NCI-H1092 treated with DMSO at 0.1 percent for 48 hours (cell line): ENCODE measurements around the gene PARP12.

Experiments used
- DNase-seq: peaks from one replicate; lab custom pipeline; 2025; lab: John Stamatoyannopoulos, UW

PARP12 gene

DNA sequence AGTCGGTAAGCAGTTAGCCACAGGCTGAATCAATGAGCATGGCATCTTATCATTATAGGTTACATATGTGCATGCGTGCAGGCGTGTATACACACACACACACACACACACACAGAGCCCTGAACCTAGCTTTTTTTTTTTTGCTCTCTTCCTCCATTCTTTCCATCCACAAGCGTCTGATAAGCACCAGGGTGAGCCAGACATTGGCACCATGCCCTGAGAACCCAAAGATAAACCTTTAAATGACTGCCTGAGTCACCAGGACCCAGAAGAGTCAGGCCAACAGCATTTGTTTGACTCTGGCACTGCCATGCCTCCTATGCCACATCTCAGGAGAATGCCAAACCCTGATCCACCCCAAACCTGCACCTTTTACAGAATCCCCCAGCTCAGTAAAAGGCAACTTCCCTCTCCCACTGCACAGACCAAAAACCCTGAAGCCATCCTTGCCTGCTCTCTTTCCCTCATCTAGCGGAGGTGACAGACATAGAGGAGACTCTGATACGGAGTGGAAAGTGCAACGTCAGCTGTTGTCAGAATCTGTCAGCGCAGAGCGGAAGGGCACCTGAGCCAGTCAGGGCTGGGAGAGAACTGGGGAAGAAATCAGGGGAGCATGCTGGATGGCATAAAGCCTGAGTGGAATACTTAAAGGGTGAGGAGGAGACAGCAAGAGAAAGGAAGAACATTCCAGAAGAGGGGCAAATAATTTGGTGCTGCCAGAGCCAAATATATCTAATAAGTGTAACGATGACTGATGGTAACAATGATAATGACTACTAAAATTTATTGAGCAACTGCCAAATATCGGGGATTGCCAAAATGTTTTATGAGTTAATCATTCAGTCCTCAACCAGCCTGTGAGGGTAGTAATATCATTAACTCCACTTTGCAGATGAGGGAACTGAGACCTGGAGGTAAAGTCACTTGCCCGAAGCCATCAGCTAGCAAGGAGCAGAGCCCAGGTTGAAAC lies 3.2 kb downstream of the PARP12 start:
- peak; percentile 67 for DNase-seq

- DNase-seq = no peak
Observed at GRCh38 chr7:140058517-140058916, 4.2 kb downstream of the PARP12 start.

DNA sequence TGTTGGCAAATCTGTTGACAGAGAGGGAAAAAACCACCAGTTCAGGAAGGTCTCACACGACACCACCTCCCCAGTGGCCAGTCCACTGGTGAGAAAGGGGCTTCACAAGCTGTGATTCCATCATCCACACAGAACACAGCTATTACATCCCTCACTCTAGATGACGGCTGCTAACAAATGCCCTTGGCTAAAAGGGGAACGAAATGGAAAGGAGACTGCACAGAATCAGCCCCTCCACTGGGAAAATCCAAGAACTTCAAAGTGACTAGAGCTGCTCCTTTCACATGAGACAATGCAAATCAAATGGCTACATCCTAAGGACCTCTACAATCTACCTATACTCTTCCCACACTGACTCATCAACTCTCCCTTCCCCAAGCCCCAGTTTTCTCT lies 5.6 kb downstream of the PARP12 start:
- DNase-seq = no peak

DNA sequence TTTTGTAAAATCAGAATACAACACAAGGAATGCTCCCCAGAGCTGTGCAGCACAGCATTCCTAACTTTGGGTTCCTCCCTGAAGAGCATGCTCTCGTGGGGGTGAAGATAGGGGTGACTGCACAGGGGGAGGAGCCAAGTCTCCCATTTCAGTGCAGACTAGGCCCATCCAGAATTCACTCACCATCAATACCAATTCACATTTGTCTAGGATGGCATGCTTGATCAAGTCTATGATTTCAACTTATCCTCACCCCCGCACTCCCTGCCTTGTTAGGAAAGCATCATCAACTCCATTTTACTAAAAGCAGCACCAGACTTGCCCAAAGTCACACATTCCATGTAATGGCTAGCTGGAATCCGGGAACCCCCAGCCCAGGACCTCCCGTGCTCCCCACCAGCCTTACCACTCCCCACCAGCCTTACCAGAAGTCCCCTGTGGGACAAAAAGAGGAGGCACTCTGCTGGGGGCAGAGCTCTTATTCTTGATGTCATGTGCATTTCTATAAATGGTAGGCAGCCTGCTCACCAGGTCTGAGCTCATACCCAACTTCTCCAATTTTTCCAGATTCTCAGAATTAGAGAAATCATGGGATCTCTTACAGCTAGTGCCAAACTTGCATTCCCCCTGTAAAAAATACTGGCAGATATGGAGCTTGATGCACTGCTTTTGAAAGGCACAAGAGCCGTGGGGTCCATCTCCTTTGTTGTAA lies 6.2 kb downstream of the PARP12 start:
- no peak for DNase-seq

GRCh38 chr7:140055833-140056232 lies 6.9 kb downstream of the PARP12 start:
- DNase-seq = no peak

DNA sequence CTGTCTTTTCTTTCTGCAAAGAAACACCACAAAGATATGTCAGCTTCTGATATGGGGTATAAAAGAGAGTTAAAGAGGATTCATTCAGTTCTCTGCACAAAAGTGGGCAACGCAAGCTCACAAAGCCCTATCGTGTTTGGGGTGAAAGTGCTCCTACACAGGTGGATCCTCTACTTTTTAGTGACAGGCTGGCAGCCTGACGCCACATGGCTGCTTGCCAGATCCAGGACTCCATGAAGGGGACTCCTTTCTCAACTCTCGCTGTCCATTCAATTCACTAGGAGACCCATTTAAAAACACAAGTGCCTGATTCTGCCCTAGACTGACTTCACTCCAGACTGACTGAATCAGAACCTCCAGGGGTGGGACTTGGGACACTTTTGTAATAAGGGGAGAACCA lies 8.0 kb downstream of the PARP12 start:
- DNase-seq = no peak

- no peak for DNase-seq
Observed at GRCh38 chr7:140053812-140054539, 8.8 kb downstream of the PARP12 start.

DNA sequence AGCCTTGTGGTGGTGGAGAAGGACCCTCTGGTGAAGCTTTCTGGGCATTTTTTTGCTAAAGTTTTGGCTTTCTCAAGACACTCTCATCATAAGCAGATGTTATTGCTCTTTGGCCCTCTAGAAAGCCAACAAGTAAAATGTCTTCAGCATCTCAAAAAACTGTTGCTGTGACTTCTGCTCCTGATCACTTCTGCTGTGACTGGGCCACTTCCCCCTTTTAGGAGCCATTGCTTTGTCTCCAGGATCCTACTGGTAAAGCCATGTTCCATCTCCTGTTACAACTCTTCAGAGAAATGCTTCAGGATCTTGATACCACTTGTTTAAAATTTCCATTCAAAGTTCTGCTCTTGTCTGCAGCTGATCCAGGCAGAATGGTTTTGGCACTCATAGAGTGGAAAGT lies 10.9 kb downstream of the PARP12 start:
- DNase-seq = no peak

DNA sequence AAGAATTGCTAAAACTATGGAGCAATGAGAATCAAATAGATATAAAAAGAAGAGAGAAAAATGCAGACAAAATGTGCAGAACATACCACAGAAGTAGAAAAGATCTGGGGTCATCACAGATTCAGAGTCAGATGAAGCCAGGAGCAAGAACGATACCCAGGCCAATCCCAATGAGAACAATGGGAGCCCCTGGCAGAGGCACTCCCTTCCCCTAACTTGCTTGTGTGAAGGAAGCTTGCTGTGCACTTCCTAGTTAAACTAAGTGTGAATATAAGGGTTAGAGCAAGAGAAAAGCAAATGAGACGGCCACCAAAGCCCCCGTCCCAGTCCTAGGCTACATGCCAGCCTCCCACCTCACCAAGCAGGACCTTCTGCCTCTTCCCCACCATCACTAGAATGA lies 12.7 kb downstream of the PARP12 start:
- DNase-seq = no peak

DNA sequence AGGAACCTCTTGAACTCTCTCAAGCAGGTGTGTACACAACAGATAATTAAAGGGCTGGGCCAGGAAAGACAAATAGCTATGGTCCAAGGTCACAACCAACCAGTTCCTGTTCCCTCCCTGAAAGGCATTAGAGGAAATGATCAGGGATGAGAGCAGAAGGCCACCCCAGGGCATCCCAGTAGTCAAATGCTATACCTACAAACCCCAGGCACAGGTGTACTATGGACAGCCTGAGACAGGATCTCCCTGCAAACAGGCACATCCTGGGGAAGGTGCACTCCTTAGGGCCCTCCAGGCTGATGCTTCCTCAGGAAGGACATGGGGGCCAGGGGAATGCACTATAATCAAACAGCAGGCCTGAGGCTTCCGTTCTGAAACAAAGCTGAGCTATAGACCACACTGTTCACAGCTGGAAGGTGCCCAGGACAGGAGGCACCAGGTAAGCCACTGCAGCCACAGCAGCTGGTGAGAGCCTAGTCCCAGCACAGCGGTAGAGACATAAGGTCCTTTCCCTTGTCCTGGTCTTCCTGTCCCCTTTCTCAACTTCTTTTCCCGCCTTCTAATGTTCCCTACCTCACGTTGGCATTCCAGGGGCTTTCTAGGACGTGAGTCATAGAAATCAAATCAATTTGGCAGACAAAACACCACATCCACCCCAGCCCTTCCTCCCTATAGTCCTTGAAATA lies 13.3 kb downstream of the PARP12 start:
- DNase-seq = no peak

- DNase-seq = no peak
Observed at GRCh38 chr7:140048989-140049338, 13.8 kb downstream of the PARP12 start.

DNA sequence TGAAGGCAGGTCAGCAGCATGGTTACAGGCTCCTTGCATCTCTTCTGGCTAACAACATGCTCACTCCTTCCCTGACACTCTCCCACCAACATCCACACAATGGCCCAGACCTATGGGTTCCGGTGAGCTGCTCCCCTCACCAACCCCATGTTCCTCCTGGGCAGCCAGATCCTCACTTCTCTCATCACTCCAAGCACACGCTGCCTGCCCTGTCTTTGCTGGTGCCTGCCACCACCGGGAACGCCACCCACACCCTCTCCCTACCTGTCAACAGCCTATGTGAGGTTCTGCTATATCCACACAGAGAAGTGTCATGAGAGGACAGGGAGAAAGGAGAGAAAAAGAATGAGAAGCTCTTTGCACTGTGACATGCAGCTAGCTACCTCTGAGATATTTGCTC lies 14.6 kb downstream of the PARP12 start:
- no peak for DNase-seq

DNA sequence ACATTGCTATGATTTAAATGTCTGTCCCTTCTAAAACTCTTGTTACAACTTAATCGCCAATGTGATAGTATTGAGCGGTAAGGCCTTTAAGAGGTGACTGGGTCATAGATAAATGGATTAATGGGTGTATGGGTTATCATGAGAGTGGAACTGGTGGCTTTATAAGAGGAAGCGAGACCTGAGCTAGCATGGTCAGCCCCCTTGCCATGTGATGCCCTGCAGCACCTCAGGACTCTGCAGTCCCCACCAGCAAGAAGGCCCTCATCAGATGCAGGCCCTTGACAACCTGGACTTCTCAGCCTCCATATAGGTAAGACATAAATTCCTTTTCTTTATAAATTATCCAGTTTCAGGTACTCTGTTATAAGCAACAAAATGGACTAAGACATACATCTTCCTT lies 15.6 kb downstream of the PARP12 start:
- no peak for DNase-seq

DNA sequence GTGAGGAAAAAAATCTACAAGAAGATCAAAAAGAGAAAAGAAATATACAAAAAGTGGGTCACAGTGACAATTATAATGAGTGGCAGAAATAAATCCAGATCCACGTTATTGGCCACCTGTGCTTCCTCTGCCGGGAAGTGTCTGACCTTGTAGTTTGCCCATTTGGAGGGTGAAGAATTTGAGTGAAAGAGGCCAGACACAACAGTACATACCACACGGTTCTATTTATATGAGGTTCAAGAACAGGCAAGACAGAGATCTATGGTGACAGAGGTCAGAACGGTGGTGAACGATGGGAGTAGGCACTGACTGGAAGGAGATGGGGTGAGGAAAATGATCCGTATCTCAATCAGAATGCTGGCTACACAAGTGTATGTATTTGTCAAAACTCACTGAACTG lies 17.1 kb downstream of the PARP12 start:
- DNase-seq = no peak

GRCh38 chr7:140044251-140044650 lies 18.5 kb downstream of the PARP12 start:
- DNase-seq = no peak

- DNase-seq = no peak
Observed at GRCh38 chr7:140042386-140042670, 20.4 kb downstream of the PARP12 start.

DNA sequence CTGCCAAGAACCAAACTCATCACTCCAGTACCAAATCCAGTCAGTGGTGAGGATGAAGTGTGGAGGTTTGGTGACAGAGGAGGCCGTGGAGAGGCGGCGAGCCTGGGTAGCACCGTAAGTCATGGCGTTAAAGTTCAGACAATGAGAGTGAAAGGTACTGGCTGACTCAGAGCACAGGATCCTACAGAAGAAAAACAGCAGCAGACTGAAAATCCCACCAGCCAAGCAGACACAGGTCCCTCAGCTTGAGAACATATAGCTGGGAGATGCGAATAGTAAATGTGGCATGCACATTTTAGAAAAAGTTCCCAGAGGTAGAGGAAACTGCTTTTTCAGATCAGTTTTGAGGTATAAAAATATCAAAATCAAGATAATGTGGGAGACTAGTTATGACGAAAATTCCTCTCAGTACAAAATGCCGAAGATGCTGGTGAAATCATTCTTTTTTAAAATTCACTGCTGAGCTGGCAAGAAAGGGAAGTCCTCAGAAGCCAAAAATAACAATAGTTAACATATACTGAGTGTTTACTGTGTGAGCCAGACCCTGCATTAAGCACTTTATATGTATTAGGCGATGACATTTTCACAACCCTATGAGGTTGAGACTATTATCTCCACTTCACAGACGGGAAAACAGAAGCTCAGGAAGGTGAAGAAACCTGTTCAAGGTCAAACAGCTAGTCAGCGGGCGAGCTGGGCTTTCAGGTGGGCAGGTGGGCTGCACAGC lies 20.9 kb downstream of the PARP12 start:
- no peak for DNase-seq

GRCh38 chr7:140039896-140040295 lies 22.9 kb downstream of the PARP12 start:
- no peak for DNase-seq

DNA sequence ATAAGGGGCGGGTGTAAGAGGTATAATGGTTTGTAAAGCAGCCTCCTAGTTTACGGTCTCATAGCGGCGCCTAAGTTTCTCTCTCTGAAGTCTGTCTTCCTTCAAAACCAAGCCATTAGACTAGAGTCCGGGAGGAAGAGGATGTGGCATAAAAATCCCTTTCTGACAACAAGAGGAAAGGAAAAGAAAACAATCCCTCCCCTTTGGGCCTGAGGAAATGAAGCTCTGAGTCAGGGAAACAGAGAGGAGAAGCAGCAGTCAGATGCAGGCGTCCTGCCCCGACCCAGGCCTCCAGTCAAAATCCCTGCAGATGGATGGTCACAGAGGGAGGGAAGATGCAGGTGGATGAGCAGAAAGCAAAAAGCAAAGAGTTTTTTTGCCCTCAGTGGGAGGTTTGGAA lies 23.7 kb downstream of the PARP12 start:
- DNase-seq = no peak

- no peak for DNase-seq
Observed at GRCh38 chr7:140036224-140036962, 26.4 kb downstream of the PARP12 start.
